DOHH2 (cell line): ENCODE measurements around the gene TUSC7.

Experiments used
- CTCF ChIP-seq: fragments of 200-600 bp; sonication (generic); IDR thresholded peaks from one replicate; pipeline ENCODE4 v1.5.1; 2014; ENCODE audit warnings: antibody characterized with exemption, mild to moderate bottlenecking, low read depth, low read length; ENCODE audit not compliant: poor library complexity, severe bottlenecking
- EZH2phosphoT487 ChIP-seq: fragments of 200-600 bp; sonication (generic); IDR thresholded peaks from 2 replicates; pipeline ENCODE4 v1.6.1; 2017; ENCODE audit warnings: borderline replicate concordance, mild to moderate bottlenecking, antibody characterized with exemption, low read length, moderate library complexity, mixed read lengths

DNA sequence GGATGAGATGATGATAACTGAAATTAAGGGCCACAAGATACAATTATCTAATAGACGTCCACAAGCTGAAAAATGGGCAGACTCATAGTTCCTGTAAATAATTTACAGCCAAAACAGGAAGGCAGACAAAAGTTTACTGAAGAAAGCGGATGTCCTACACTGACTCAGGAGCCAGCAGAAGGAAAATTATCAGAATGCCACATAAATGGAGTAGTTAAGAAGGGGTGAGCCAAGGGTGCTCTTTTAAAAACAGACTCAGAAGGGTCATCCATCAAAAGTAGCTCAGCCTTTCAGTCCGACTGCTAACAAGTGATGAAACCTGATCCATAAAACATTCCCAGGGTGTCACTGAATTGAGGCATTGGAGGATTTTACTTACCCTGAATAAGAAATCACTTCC is 39.8 kb downstream of the TUSC7 start:
- TF ChIP-seq CTCF = no peak
- TF ChIP-seq EZH2phosphoT487 = no peak
